Measurements from ENCODE around the gene SNTG2. TPM values are rescaled to one million over a fixed set of nuclear protein-coding genes. Genes with fewer than 3 reads are reported as not detected.

SNTG2 gene
- total RNA-seq, 1 experiment from 2014 or later: not detected

DNA sequence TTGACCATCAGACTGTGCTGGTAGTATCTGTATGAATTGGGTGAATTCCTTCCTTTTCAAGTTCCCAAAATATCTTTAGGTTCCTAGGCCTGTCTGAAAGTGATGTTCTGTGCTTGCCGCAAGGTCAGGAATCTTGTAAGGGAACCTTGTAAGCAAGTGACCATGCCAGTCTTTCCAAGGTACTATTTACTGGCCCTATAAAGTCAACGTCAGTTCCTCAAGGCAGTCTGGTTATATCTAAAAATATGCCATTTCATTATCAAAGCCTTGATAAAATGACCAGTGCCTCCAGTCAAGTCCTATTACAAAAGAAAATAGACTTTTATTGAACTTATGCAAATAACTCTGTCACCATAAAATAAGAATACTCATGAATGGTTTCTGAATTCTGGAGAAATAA is 374.2 kb downstream of the SNTG2 start:
- Mint-ChIP-seq H3K36me3 (ENCODE audit: insufficient read depth, unreplicated experiment) (peaks cover 5% of the 10 kb centered on the region), H3K27ac (ENCODE audit: unreplicated experiment) (no peak overlapping the region), H3K4me3 (ENCODE audit: unreplicated experiment) (no peak overlapping the region), H3K4me1 (ENCODE audit: low read depth, unreplicated experiment) (no peaks in the 10 kb centered on the region), H3K27me3 (ENCODE audit: insufficient read depth, unreplicated experiment) (peaks cover 7% of the 10 kb centered on the region), H3K9me3 (ENCODE audit: unreplicated experiment) (no peaks in the 10 kb centered on the region)
- CTCF ChIA-PET: no interaction called here
- no peaks in the 10 kb centered on the region for H3K36me3 ChIP-seq (ENCODE audit: control insufficient read depth, insufficient read depth, low read length)
- H3K9me3 ChIP-seq: no peaks in the 10 kb centered on the region
- TF ChIP-seq, protein P1, sequence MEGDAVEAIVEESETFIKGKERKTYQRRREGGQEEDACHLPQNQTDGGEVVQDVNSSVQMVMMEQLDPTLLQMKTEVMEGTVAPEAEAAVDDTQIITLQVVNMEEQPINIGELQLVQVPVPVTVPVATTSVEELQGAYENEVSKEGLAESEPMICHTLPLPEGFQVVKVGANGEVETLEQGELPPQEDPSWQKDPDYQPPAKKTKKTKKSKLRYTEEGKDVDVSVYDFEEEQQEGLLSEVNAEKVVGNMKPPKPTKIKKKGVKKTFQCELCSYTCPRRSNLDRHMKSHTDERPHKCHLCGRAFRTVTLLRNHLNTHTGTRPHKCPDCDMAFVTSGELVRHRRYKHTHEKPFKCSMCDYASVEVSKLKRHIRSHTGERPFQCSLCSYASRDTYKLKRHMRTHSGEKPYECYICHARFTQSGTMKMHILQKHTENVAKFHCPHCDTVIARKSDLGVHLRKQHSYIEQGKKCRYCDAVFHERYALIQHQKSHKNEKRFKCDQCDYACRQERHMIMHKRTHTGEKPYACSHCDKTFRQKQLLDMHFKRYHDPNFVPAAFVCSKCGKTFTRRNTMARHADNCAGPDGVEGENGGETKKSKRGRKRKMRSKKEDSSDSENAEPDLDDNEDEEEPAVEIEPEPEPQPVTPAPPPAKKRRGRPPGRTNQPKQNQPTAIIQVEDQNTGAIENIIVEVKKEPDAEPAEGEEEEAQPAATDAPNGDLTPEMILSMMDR (IDR thresholded peaks at IDR 0.05; ENCODE audit: insufficient read depth in 1 of 2, low read depth in 1 of 2, low read length in 1 of 2, severe bottlenecking in 1 of 2, unreplicated experiment in 1 of 2): no peak
- intact Hi-C loops (cut with micrococcal nuclease; ENCODE audit: unreplicated experiment): no loop called here
- no peak for DNase-seq
- no TSS peak for BruUV-seq (replicated peaks)
- POLR2A ChIA-PET: no interaction called here
- H3K4me1 ChIP-seq: no peaks in the 10 kb centered on the region
- H3K4me3 ChIP-seq (ENCODE audit: low read depth, low read length): no peak overlapping the region
- H3K27me3 ChIP-seq (replicated peaks; ENCODE audit: control insufficient read depth, insufficient read depth, low read length): no peaks in the 10 kb centered on the region

DNA sequence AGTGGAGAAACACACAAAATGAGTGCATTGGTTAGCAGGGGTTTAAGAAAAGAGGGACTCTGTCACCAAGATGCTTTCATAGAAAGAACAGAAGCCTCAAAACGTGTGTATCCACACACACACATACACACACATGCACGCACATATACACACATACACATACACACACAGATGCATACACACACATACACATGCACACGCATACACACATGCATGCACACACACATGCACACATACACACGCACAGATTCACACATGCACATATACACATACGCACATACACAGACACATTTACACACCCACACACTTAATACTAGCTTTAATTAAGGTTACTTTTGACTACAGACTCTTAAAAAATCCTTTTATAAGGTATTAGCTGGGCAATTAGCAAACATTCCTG is 378.0 kb downstream of the SNTG2 start:
- 0 out of 2 replicates have a peak, but pooled peaks cover 3% of the 10 kb centered on the region for H3K9me3 ChIP-seq
- CTCF ChIA-PET: no interaction called here
- no peak overlapping the region for H3K4me3 Mint-ChIP-seq (ENCODE audit: unreplicated experiment)
- TF ChIP-seq, protein P1 (IDR thresholded peaks at IDR 0.05; ENCODE audit: insufficient read depth in 1 of 2, low read depth in 1 of 2, low read length in 1 of 2, severe bottlenecking in 1 of 2, unreplicated experiment in 1 of 2): no peak
- H3K27me3 Mint-ChIP-seq (ENCODE audit: insufficient read depth, unreplicated experiment): peaks cover 3% of the 10 kb centered on the region
- H3K27me3 ChIP-seq (replicated peaks; ENCODE audit: control insufficient read depth, insufficient read depth, low read length): no peaks in the 10 kb centered on the region
- H3K36me3 ChIP-seq (ENCODE audit: control insufficient read depth, insufficient read depth, low read length): no peaks in the 10 kb centered on the region
- no TSS peak for BruUV-seq (replicated peaks)
- intact Hi-C loops (cut with micrococcal nuclease; ENCODE audit: unreplicated experiment): no loop called here
- no peak for DNase-seq
- no peak overlapping the region for H3K4me3 ChIP-seq (ENCODE audit: low read depth, low read length)
- peaks cover 19% of the 10 kb centered on the region for H3K9me3 Mint-ChIP-seq (ENCODE audit: unreplicated experiment)
- no peak overlapping the region for H3K27ac Mint-ChIP-seq (ENCODE audit: unreplicated experiment)
- no peaks in the 10 kb centered on the region for H3K36me3 Mint-ChIP-seq (ENCODE audit: insufficient read depth, unreplicated experiment)
- H3K4me1 Mint-ChIP-seq (ENCODE audit: low read depth, unreplicated experiment): no peaks in the 10 kb centered on the region
- POLR2A ChIA-PET: no interaction called here
- H3K4me1 ChIP-seq: no peaks in the 10 kb centered on the region

DNA sequence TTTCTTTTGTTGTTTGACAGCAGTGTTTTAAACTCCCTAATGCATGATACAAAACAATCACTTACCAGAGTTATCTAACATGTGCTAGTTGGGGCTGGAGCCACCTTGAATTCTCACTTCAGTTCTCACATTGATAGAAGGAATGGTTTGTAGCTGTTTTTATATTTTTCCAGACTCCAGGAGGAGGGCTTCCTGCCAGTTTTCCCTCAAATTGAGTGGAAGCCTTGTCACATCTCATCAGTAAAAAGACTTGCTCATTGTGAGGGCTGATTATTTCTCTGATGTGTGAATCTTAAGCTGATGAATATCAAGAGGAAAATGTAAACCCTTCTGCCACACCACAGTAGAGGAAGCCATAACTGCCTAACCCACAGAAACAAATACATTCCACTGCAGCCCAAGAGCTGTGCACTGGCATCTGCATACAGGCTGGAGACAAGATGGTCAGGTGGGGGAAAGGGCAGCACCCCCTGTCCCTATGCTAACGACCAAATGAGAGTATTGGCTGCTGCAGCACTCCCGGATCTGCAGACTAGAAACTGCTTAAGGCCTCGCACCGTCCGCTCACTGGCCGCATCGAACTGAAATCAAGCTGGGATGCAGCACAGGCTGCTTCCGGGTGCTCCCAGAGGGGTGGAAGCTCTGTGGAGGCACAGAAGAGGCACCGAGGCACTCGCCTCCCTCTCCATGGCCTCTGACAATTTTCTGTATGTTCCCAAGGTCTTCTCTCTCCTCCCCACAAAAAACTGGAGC is 388.9 kb downstream of the SNTG2 start:
- CTCF ChIA-PET: no interaction called here

More for the DNA sequence above, 388.9 kb downstream of the SNTG2 start:
- H3K4me3 Mint-ChIP-seq (ENCODE audit: unreplicated experiment): no peak overlapping the region
- H3K36me3 ChIP-seq (ENCODE audit: control insufficient read depth, insufficient read depth, low read length): no peaks in the 10 kb centered on the region
- peaks cover 3% of the 10 kb centered on the region for H3K27me3 Mint-ChIP-seq (ENCODE audit: insufficient read depth, unreplicated experiment)
- no peaks in the 10 kb centered on the region for H3K36me3 Mint-ChIP-seq (ENCODE audit: insufficient read depth, unreplicated experiment)
- no peaks in the 10 kb centered on the region for H3K27me3 ChIP-seq (replicated peaks; ENCODE audit: control insufficient read depth, insufficient read depth, low read length)
- H3K9me3 ChIP-seq: no peaks in the 10 kb centered on the region
- no peak overlapping the region for H3K4me3 ChIP-seq (ENCODE audit: low read depth, low read length)
- no peaks in the 10 kb centered on the region for H3K9me3 Mint-ChIP-seq (ENCODE audit: unreplicated experiment)
- H3K4me1 ChIP-seq: no peaks in the 10 kb centered on the region
- POLR2A ChIA-PET: no interaction called here
- H3K4me1 Mint-ChIP-seq (ENCODE audit: low read depth, unreplicated experiment): no peaks in the 10 kb centered on the region
- H3K27ac Mint-ChIP-seq (ENCODE audit: unreplicated experiment): no peak overlapping the region
- DNase-seq: no peak
- intact Hi-C loops (cut with micrococcal nuclease; ENCODE audit: unreplicated experiment): no loop called here
- BruUV-seq (replicated peaks): no TSS peak
- TF ChIP-seq, protein P1 (IDR thresholded peaks at IDR 0.05; ENCODE audit: insufficient read depth in 1 of 2, low read depth in 1 of 2, low read length in 1 of 2, severe bottlenecking in 1 of 2, unreplicated experiment in 1 of 2): no peak
